DMS53 (cell line): ENCODE measurements around the gene HTRA1.
A peak's percentile ranks its signal among the peaks of the same experiment; 100 is the strongest.

ENCODE experiments used
- DNase-seq: peaks from one replicate; lab custom pipeline; 2025; lab: John Stamatoyannopoulos, UW

HTRA1 gene

DNA sequence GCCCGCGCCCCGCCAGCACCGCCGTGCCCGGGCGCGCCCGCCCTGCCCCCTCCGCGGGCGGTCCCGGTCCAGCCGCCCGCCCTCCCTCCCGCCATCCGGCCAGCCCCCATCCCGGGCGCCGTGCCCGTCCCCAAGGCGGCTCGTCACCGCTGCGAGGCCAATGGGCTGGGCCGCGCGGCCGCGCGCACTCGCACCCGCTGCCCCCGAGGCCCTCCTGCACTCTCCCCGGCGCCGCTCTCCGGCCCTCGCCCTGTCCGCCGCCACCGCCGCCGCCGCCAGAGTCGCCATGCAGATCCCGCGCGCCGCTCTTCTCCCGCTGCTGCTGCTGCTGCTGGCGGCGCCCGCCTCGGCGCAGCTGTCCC is at the start of gene HTRA1:
Gene HTRA1, plus strand, starts transcription at position 187 of the 362 bp plus-strand sequence. Its CDS starts 100 bp downstream, at position 287.
- DNase-seq = peak; percentile 77

DNA sequence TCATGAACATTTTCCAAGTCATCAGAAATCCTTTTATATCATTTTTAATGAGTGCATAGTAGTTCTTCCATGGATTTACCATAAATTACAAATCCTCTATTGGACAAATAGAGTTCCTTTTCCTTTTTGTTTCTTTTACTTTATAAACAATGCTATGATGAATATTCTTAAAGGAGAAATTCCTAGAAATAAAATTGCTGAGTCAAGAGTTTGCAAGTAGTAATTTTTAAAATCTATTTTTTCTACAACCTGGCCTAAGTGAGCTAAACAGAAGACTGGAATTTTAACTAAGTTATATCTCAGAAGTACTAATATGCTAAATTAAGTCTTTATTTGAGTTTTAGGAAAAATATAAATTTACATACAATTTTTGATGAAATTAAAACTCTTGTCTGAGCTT is 48.0 kb upstream of the HTRA1 start:
- no peak for DNase-seq

DNA sequence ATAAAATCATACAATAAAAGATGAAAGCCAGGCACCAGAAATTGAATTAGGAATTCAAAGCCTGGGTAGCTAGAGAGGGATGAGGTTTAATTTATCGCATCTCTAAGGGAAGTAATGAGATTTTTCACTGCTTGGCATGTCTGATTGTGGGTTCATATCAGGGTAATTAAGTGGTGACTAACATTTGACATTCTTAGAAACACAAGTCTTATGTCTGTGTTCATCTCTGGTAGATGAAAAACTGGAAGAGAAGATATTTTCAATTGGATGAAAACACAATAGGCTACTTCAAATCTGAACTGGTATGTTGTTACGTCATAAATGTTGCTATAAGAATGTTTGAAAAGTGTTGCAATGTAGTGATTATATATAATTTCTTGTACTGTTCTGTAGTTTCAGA is 43.7 kb upstream of the HTRA1 start:
- no peak for DNase-seq

DNA sequence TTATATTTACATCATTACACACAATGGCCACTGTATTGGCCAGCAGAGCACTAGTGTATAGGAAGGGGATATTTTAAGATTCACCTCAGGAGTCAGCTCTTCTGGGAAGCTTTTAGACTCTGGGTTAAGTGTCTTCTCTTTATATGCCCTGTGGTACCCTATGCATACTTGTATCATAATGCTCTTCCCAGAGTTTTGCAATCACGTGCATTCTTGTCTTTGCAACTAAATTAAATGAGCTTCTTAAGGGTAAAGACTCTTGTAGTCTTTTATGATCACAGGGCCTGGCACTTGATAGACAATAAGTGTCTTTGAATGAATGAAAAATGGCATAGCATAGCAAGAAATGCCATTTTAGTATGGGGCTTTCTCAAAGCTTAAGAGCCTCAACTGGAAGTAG is 42.3 kb upstream of the HTRA1 start:
- DNase-seq = no peak

DNA sequence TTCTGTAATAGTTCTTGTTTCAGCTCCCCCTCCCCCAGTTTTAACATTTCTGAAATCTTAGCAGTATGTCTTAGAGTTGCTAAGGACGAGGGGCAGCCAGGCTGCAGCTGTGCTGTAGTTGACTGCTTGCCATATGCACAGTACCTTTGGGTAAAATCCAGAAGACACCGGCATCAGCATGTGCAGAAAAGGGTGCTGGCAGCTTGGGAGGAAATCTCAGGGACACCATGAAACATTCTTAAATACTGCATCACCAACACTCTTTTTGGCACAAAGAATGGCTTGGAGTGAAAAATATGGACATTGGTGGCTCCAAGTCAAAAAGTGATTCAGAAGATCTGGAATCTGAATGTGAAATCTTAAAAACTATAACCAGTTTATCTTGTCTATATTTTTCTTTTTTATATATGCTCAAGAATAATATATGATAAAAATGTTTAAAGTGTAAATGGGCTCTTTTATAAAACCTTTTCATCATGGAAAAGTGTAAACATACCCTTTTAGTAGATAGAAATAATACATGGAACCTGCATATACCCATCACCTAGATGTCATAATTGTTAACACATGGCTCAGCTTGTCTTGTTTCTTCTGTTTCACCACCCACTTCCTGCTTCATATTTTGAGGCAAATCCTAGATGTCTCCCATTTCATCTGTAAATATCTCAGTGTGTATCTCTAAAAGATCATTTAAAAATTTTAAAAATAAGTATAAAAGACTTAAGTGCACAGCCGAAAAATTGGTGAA is 41.3 kb upstream of the HTRA1 start:
- DNase-seq = no peak

DNA sequence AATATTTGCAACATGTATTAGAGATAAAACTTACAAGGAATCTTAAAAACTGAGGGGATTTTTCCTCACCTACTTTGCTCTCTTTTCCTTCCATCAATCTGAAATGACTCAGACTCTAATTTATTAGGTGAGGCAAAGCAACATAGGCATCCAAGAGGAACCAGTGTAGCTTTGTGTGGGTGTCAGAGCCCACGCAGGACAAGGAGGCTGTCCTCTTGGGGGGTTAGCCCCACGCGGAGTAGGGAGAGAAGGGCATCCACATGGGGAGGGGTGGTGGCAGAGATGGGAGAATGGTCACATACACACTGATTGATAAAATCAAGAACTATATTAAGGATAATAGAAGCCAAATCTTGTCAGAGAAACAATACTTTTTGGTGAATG is 40.7 kb upstream of the HTRA1 start:
- no peak for DNase-seq

DNA sequence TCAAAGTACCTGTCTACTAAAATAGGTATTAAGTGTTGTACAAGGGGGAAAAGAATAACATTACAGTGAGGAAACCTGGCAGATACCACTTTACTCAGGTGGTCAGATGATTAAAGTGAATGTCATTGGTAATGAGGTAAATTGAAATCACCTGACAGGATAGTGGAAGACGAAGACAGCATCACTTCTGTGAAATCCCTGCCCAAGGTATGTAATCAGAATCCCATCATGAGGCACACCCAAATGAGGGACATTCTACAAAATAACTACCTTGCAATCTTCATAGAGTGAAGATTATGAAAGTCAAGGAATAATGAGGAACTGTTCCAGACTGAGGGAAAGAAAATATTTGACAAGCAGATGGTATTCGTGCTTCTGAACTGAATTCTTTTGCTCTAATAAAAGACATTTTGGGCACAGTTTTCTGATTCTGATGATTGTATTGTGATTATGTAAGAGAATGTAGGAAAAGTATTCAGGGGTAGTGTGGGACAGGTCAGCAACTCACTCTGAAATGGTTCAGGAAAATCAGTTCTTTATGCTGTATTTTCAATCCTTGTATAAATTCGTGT is 40.2 kb upstream of the HTRA1 start:
- no peak for DNase-seq

DNA sequence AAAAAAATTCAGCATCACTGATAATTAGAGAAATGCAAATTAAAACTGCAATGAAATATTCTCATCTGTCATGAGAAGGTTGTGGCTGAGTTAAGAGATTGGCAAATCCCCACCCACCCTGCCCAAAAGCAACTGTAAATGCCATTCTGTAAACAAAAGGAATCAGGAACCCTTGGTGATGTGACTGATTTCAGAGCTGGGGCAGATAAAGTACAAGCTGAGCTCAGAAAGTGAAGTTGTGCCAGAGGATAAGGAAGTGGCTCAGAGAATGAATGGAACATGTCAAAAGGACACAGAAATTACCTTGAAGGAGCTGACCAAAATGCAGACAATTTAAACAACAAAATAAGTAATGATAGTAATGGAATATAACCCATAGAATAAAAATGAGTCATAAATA is 39.6 kb upstream of the HTRA1 start:
- DNase-seq = no peak

DNA sequence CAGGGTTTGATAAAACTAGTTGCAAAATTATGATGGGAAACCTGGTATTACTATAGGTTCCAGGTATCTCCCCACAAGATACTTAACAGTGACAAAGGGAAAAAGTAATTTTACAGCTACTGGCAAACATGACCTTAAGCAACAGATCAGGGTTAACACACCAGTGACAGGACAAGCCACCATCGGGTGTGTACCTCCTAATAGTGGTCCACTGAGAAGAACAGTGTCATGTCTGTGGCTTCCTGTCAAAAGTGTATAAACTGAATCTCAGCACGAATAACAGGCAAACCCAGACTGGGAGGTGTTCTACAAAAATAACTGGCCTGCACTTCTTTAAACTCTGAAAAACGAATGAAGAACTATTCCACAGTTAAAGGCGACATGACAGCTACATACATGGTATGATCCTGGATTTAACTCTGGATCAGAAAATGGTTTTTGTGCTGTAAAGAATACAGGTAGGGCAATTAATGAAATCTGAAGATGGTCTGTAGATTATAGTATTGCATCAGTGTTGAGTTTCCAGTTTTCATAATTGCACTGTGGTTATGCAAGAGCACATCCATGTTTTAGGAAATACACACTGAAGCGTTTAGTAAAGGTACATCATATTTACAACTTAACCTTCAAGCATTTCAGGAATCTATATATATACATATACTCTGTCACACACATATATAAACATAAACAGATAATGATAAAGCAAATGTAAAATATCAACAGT is 38.9 kb upstream of the HTRA1 start:
- DNase-seq = no peak

DNA sequence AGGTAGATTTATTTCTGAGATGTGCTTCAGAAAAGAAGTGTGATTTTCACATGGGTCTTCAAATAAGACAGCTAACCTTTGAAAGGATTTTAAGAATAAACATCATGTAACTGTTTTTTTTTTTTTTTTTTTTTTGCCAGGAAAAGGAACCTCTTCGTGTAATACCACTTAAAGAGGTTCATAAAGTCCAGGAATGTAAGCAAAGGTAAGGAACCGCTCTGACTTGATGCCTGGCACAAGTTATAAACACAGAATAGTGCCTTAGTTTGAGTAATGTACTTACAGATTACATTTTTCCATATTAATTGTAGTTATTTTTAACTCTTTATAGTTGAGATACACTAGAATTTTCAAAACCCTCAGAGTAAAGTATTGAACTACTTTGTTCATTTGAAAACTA is 37.3 kb upstream of the HTRA1 start:
- no peak for DNase-seq

DNA sequence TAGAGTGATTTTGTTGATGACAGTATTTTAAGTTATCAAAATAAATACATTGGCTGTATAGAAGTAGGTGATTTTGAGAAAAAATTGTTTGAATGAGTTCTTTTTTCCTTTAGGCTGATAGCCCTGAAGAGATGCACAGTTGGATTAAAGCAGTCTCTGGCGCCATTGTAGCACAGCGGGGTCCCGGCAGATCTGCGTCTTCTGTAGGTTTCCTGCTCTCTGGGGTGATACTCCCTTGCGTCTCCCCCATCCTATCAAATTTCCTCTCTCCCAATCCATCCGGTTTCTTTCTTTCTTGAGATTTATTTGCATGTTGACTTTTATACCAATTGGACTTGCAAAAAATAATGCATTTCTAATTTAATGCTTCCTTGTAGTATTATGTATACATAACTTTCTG is 34.5 kb upstream of the HTRA1 start:
- DNase-seq = no peak

DNA sequence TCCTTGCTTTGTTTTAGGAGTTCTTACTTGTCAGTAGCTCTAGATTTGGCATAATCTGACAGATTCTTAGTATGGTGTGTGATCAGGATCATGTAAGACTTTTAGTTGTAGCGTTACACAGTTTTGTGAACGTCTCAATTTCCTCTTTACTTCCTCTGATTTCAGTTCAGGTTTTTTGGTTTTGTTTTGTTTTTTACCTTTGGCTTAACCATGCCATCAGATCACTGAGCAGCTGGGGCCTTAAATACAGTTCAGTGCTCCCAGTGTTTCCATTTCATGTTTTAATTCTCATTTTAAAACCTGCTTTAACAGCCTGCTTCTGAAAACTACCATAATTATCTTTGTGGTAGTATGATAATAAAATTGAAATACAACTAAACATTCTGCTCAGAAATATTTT is 34.1 kb upstream of the HTRA1 start:
- no peak for DNase-seq

DNA sequence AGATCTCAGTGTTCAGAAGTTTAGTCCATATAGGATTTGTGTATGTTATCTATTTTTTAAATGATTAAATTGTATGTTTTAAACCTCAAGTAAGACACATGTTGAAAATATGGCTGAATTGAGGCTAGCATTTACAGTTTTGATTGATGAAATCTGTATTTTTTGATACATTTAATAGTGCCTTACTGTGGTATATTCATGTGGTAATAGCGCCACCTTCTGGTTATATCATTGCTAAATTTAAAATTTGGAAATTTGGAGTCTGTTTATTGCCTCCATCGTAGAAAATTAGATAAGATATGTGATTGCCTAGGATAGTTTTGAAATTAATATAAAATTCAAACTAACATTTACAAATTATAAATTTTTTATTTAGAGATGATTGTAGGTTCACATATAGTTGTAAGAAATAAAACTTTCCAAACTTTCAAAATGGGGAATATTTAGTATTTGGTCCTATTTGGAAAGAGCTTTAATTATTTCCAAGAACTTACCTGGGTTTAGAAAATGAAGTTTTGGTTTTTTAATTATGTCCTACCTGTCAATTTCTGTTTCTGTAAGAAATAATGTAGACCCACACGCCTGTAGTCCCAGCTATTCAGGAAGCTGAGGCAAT is 26.0 kb upstream of the HTRA1 start:
- DNase-seq = peak; percentile 73

DNA sequence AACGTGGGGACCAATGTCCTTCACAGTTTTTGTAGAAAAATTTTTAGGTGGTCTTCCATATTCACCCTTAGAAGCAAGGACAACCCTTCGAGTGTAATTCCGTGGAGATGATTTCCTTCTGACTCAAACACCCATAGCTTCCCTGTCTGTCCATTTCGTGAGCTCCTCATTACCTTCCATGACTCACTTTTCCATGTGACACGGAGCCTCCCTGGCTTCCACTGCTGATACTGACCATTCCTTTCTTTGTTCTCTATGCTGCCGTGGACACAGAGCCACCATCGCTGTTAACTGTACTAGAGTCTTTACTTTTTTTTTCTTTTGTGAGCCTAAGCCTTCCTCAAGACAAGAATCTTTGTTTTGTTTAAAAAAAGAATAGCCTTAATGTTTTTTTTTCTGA is 19.4 kb upstream of the HTRA1 start:
- DNase-seq = peak; percentile 83

DNA sequence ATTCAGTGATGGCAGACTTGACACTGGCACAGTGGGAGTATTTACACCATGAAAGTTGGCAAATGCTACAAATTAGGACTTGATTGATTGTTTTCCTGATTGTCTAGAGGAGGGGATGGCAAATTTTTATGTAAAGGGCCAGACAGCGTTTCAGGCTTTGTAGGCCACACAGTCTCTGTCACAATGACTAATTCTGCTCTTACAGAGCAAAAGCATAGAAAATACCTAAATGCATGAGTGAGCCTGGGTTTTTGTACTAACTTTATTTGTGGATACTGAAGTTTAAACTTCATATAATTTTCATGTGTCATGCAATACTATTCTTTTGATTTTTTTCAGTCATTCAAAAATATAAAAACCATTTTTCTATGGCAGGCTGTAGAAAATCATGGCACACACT is 15.9 kb upstream of the HTRA1 start:
- no peak for DNase-seq

DNA sequence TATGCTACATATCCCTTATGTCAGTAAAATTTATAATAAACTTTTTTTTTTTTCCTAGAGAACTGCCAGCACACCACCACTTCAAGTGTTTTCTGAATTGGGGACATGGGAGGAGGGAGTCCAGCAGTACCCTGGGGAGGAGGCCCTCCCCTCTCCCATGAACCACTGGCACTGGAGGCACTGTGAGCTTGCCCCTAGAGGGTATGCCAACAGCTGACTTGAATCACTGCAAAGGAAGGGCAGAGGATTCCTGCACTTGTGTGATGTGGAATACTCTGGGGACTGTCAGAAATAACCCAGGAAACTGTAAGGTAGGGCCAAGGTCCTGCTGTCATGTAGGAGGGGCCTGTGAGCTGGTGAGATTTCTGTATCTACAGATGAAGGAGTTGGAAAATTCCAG is 15.4 kb upstream of the HTRA1 start:
- no peak for DNase-seq

DNA sequence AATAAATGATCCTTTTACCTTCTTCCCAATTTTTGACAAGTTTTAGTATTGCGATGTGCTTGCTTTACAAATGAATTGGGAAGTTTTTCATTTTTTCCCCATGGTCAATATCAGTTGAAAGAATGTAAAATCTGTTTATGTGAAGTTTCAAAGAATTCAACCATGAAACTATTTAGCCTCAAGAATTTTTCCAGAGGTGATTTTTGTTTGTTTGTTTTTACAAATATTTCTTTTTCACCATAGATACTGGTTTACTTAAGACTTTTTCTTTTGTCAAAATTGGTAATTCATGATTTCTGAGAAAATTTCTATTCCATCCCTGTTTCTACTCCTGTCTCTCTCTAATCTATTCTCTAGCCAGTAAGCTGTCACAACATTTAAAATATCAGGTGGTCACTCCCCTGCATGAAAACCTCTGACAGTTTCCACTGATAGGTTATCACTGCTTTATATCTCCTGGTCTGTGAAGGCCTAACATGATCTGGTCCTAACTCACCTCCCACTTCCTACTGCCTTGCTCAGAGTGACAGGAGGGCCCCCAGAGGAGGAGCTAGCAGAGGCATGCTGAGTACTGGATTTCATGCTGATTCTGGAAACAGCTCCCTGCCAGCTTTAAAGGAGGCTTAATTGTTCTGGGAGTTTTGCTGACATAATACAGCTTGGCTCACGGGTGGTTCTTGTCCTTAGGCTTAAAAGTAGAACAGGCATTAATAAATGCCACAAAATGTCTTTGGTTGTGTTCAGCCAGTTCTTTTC is 14.5 kb upstream of the HTRA1 start:
- peak; percentile 22 for DNase-seq

DNA sequence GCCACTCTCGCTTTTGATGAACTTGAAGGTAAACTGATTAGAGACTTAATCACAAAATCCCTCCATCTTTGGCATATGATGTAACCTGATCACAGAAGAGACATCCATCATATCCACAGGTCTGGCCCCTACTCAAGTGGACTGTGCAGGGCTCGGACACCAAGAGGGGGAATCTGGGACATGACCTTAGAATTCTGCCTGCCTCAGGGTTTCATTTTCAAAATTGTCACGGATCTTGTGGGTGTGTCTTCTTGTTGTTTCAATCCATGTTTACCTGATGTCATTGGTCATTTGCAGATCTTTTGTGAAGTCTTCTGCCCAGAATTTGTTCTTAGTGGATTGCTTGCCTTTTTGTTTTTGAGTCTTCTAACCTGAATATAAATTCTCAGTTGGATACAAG is 12.8 kb upstream of the HTRA1 start:
- no peak for DNase-seq

DNA sequence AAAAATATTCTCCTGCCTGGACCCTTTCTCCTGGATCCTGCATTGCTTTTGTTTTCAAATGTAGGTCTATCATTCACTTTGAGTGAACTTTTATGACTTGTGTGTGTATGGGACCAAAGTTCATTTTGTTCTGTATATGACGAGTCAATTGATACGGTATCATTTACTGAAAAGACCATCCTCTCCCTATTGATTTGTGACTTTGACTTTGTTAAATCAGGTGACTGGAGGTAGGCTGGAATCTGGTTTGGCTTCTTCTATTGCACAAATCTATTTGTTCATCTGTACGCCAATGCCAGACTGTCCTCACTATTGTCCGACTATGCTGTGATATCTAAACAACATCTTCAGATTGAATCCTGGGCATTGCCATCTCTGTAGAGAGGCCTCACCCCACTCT is 12.2 kb upstream of the HTRA1 start:
- DNase-seq = no peak

DNA sequence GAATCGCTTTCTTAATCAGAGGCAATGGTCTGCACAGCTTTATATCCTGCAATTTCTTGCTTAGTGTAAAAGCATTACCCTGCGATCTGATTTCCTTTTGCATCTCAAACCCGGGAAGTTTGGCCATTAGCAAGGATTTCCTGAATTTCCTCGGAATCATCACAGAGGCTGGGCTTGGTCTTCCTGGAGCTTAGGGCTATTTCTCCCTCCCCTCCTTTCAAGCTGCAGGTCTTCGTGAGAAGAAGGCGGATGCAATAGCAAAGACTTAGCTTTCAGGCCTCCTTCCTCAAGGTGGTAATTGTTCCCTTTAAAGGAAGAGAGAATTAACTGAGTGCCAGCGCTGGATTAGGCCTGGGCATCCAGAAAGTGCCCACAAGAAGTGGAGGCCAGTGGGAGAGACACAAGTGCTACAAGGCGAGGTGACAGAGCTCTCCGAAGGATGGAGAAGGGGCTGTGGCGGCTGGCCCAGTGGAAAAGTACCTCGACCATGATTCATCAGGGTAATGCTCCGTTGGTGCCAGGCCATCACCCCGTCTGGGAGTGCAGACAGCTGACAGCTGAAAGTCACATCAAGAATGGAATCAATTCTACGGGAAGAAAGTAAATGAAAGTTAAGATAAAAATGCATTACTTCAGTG is 10.9 kb upstream of the HTRA1 start:
- DNase-seq = no peak

DNA sequence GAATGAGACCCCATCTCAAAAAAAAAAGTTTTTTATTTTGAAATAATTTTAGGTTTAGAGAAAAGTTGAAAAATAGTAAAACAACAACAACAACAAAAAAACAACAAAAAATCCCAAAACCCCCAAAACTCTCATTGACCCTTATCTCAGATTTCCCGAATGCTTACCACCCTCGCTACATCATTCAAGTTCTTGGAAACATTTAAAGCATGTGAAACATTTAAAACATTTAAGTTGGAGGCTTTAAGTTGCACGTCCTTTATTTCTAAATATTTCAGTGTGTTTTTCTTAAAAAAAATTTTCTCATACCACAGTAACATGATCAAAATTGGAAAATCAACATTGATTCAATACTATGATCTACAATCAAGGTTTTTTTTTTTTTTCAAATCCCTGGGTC is 7.3 kb upstream of the HTRA1 start:
- DNase-seq = no peak

DNA sequence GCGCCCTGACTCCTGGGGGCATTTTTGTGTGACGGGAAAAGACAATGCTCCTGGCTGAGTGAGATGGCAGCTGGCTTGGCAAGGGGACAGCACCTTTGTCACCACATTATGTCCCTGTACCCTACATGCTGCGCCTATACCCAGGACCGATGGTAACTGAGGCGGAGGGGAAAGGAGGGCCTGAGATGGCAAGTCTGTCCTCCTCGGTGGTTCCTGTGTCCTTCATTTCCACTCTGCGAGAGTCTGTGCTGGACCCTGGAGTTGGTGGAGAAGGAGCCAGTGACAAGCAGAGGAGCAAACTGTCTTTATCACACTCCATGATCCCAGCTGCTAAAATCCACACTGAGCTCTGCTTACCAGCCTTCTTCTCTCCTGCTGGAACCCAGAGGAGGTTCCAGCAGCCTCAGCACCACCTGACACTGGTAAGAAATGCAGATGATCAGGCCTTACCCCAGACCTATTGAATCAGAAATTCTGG is 6.7 kb upstream of the HTRA1 start, which contains the start of gene ARMS2:
Gene ARMS2, plus strand, starts transcription at position 51 of the 478 bp plus-strand sequence. Its CDS starts 75 bp downstream, at position 126.
- DNase-seq = no peak
